Ishikawa (cell line): ENCODE measurements around the gene TNFAIP3.

ENCODE experiments used
- CEBPB ChIP-seq: IDR thresholded peaks from 2 replicates; pipeline ENCODE4 v1.6.1; 2012
- CREB1 ChIP-seq: IDR thresholded peaks from 2 replicates; pipeline ENCODE4 v1.6.1; 2012; ENCODE audit warnings: low read depth
- MAX ChIP-seq: IDR thresholded peaks from 2 replicates; pipeline ENCODE4 v1.6.1; 2012
- NFIC ChIP-seq: IDR thresholded peaks from 2 replicates; pipeline ENCODE4 v1.6.1; 2012
- REST ChIP-seq: IDR thresholded peaks from 2 replicates; pipeline ENCODE4 v1.6.1; 2012; ENCODE audit warnings: low read depth, mild to moderate bottlenecking
- TAF1 ChIP-seq: IDR thresholded peaks from 2 replicates; pipeline ENCODE4 v1.6.1; 2012; ENCODE audit warnings: low read depth, mild to moderate bottlenecking
- TCF12 ChIP-seq: IDR thresholded peaks from 2 replicates; pipeline ENCODE4 v1.6.1; 2012; ENCODE audit warnings: low read depth

- TF ChIP-seq CEBPB (no peak), NFIC (no peak), TAF1 (no peak), REST (no peak), CREB1 (no peak), MAX (no peak), TCF12 (no peak)
Measured at GRCh38 chr6:137904822-137905617, 38.0 kb downstream of the TNFAIP3 start.
